GM21786 (cell line): ENCODE results near the gene NMNAT3.
A peak's percentile ranks its signal among the peaks of the same experiment; 100 is the strongest.

Experiments used
- ATAC-seq: cut with Tn5 transposase; IDR thresholded peaks from one replicate; pipeline ENCODE4 v1.9.1; 2021; ENCODE audit not compliant: unreplicated experiment

NMNAT3 gene

DNA sequence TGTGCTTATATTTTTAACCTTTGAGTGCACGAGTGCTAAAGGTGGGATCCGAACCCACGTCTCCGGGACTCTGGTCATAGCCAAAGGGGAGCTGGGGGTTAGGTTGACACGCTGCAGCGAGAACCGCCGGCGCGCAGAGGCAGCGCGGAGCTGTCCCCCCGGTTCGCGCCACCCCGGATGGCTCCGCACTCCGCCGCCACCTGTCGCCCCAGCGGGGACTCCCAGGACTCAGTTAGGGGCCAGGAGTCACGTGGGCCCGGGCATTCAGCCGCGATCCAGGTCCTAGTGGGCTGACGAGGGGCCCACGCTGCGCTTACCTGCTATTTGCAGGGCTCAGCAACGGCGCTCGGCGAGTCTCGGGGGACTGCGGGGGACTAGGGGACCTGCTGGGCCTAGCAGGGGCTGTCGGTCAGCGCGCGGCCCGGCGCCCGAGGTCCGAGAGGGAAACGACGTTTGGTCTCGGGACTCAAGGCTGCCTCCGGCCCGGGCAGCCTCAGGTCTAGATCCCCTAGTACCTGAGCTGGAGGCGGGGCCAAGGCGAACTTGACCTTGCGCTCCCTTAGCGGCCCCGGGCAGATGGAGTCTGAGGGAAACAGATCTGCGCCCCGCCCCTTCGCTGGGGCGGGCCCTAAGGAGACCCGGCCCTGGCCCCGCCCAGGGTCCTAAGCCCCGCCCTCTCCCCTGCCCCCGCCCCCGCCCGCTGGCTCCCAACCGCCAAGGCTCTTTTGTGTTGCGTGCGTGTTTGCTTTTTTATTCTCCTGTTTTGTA is at the start of gene NMNAT3:
TSS of gene NMNAT3 (minus strand) at position 585 of the 768 bp plus-strand sequence. CDS start 50,248 bp downstream, outside the sequence.
- ATAC-seq: peak; percentile 98

DNA sequence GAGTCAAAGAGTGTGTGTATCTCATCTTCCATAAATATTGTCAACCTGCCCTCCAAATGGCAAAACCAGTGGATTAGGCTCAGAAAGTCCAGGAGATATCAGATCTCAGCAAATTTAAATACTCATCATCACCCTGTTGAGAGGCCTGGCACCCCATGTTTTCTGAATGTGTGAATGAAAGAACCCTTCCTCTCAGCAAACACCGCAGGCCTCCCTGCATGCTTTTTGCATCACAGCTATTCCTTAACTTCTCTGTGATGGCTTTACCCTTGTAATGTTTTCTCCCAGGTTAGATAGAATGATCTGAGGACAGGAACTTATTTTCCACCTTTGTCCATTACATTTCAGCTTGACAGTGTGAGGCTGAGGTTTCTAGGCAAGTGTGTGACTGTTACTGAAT is 43.6 kb upstream of the NMNAT3 start:
- no peak for ATAC-seq

DNA sequence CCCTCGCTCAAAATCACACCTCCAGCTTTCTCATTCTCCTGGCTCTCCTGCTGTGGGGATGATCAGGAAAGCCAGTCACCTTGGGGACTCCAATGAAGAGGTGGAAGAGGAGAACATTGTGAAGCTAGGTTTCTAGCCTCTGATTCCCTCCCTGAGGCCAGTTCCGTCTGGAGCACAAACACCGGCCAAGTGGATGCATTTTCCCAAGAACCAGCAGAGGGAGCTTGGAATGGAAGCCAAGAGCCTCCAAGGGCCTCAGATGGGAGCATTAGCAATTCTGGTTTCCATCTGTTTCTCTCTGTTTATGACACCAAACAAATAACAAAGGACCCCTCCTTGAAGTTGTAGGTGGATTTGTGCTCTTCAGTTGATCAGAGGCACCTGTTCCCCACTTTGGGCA is 40.6 kb upstream of the NMNAT3 start:
- no peak for ATAC-seq

- ATAC-seq: no peak
These were observed 39.2 kb upstream of the NMNAT3 start for GRCh38 chr3:139716908-139717485.

- ATAC-seq: no peak
These were observed 38.1 kb upstream of the NMNAT3 start for GRCh38 chr3:139715743-139716360.

DNA sequence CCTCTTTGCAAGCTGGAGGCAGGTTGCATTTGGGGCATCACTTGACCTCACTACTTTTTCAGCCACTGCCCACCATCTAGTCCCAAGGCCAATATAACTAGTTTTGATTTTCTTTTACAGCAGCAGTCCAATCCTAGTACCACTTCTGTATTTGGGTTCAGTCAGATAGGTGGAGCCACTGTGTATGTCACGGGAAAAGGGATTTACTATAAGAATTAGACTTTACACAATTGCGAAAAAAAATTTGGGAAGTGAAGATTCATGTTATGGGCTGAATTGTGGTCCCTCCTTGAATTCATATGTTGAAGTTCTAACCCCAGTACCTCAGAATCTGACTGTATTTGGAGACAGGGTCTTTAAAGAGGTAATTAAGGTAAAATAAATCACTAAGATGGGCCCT is 37.4 kb upstream of the NMNAT3 start:
- no peak for ATAC-seq

DNA sequence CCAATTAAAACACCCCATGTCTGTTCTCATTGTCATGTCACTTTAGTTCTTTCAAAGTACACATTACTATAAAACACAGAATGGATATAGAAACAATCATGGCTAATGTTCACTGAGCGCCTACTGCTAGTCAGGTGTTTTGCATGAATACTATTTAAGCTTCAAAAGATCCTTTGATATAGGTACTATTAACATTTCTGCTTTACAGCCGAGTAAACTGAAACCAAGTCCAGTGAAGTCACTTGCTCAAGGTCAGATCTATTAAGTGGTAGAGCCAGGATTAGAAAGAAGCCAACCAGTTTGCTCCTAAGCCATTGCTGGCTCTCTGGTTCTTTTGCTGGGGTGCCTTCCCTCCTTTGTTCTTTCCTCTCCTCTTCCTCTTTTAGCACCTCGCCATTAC is 32.4 kb upstream of the NMNAT3 start:
- ATAC-seq: no peak

- ATAC-seq: no peak
These were observed 27.9 kb upstream of the NMNAT3 start for GRCh38 chr3:139705631-139706030.

DNA sequence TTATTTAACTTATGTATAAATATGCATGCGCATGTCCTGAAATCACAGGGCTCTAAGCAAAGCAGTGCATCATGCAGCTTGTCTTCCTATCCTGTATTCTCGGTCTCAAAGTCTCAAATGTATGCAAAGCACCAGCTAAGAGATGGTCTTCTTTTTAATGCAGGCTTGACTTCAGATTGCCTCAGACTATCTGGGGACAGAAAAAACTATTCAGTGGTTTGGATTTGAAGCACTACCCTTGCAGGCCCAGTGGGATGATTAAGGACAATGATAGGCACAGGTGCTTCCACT is 18.5 kb upstream of the NMNAT3 start:
- ATAC-seq: no peak

DNA sequence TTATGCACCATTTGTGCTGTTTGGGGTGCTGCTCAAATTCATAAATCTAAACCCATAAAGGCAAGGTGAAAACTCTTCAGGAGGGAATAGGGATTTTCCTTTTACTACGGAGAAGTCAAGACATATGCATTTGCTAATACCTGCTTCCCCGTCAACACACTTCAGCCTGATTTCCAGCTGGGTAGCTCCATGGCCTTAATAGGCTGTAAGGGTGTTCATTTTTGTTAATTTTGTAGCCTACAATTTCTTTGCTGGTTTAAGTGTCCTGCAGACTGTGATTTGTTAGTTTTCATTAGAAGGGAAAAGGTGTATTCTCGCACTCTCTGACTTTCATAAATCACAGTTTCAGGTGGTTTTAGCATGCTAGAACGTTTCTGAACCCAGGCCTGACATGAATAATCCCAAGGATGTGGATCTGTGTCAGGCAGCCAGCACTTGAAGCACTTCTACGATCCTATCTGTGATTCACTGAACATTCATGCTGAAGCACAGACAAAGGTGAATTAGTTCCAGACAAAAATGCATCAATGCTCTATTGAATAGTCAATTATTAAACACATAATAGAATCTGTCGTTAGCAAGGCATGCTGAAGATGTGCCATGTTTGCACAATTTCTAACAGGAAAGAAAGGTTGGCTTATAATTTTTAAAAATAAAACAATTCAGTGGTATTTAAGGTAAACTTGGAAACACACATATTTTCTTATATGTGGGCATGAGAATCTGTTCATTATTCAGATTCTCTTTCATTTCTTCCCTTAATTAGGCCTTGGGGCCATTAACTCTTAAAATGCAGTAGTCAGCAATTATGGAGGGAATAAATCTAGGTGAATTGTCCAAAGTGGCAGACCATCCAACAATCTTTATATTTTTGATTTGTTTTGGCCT is 17.9 kb upstream of the NMNAT3 start:
- no peak for ATAC-seq

GRCh38 chr3:139695007-139695406 is 17.2 kb upstream of the NMNAT3 start:
- ATAC-seq: no peak

DNA sequence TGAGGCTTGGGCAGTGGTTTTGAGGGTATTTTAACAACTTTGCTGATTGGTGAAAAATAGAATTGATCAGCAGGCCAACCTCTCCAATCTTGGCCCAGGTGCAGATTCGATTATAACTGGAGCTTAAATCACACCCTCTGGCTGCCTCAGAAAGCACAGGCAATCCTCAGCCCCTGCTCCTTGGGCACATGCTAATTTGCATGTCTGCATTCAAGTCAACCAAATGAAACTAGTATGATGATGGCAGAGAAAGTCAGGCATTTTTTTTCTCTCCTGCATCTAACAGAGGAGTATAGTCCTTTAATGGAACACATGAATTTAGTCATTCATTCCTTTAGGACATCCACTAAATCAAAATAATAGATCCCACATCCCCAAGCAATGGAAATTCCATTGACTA is 16.8 kb upstream of the NMNAT3 start:
- ATAC-seq: no peak

DNA sequence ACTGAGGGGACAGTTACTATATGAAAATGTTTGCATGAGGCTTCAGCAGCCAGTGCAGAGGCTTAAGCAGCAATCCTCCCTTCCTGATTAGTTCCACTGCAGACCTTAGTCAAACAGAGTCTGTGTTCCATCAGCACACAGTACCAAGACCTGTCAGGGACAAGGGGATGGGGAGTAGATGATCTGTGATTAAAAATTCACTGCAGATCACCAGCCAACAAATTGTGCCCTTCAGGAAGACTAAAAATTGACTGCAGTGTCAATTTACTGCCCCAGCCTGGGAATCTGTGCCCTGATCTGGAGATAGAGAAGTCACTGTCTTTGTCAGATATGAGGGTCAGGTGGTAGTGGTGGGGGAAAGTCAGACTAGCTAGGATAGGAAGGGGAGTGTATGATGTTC is 13.8 kb upstream of the NMNAT3 start:
- no peak for ATAC-seq

DNA sequence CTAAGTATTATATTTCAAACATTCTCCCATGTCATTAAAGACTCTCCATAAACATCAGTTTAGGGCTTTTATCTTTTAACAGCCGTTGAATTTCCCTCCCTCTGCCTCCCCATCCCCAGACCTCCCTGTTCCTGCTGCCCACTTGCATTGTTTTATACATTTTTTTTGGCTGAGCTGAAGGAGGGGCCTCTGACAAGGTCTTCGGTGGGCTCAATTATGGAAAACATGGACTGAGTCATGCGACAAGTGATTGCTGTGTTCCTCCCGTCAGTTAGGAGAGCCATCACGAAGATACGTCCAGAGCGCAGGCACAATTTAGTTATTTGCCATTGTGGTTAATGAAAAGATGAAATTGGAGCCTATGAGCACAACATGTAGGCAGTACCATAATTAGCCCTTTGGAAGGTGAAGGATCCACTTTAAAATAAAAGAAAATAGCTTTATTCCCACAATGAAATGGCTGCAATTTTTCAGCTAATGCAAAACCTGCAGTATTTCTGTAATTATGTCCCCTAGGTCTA is 12.0 kb upstream of the NMNAT3 start:
- ATAC-seq: no peak

DNA sequence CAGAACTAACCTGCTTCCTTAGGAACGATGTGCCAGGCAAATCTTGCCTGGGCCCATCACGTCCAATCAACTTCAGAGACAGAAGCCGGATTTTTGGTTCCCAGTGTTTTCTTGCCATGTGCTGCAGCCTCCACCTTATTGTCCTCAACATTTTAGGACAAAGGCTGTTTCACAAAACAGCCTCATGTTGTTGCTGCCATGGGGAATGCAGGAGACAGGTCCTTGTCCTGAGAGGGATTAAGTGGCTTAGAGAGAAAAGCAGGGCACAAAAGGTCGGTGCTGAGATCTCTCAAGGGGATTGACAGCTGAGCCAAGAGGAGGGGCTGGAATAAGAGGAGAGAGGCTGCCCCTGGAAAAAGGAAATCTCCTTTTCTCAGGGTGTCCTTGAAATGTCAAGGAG is 11.3 kb upstream of the NMNAT3 start:
- ATAC-seq: no peak

DNA sequence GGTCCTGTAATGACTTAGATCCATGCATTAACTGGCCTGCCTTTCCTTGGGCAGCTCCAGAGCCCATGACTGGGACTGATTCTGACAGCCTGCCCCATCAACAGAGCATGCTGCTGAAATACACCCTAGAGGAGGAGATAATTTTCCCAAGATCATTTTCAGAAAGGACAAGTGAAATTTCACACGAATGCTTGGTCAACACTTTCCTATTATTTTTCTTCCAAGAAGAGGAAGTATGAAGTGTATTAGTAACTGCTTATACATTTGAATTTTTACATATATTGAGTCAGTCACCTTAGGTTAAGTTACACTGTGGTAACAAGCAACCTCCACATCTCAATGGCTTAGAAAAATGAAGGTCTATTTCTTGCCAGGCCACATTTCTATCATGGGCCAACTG is 9.7 kb upstream of the NMNAT3 start:
- no peak for ATAC-seq

- ATAC-seq: no peak
These were observed 8.9 kb upstream of the NMNAT3 start for GRCh38 chr3:139686624-139687023.

- ATAC-seq: no peak
These were observed 8.4 kb upstream of the NMNAT3 start for GRCh38 chr3:139686206-139686605.

DNA sequence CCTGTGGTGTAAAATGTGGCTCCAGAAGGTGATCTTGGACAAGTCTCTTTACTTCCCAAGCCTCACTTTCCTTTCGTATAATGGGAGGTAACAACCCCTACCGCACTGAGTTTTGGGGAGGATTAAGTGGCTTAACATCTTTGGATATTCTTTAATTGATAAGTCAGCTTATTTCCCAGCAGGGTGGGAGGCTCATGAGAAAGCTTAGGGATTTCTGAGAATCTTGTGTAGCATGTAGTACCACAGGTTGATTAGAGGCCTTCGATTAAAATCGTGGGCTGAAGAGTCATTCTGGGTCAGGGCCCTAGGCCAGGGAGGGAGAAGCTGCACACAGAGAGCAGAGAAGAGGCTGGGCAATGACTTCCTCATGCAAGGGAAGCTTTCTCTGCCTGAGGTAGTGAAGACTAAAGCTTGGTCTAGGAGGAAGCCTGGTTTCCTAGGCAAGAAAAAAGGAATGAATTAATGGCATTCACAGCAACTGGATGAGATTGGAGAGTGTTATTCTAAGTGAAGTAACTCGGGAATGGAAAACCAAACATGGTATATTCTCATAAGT is 1.5 kb upstream of the NMNAT3 start:
- no peak for ATAC-seq

DNA sequence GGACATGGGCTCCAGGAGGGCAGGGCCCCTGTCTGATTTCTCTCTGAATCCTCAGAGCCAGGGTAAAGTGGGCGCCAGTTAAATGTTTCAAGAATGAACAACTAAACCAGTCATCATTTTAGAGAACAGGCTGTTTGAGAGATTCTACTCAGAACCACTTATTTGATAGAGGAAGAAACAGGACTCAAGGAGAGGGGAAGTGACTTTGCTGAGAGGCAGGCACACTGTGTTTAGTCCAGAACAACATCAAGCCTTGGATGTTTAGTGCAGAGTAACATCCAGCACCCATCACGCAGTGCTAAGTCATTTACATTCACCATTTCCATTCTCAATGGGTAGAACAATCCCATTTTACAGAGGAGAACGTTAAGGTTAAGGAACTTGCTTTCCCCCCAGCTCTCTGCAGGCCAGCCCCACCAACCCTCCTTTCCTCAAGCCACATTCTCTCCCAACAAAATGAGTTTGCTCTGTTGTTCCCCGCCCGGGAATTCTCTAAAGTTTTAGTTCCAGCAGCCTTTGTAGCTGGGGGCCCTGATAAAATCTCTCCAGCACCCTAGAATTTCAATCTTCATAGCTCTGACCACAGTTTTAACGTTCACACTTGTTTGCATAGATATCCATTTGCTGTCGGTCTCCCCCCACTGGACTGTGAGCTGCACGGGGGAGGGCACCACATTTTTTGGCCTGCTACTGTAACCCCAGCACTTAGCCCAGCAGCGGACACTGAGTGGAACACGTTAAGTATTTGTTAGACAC is 962 bp downstream of the NMNAT3 start:
- no peak for ATAC-seq
